Measurements from ENCODE around the gene SPNS3. TPM values are rescaled to one million over a fixed set of nuclear protein-coding genes. Genes with fewer than 3 reads are reported as not detected.

The SPNS3 gene
- total and polyA plus RNA-seq, 2 of the 4 experiments (the other 2 are of a cell fraction), result 0.18 TPM; not detected in 1

DNA sequence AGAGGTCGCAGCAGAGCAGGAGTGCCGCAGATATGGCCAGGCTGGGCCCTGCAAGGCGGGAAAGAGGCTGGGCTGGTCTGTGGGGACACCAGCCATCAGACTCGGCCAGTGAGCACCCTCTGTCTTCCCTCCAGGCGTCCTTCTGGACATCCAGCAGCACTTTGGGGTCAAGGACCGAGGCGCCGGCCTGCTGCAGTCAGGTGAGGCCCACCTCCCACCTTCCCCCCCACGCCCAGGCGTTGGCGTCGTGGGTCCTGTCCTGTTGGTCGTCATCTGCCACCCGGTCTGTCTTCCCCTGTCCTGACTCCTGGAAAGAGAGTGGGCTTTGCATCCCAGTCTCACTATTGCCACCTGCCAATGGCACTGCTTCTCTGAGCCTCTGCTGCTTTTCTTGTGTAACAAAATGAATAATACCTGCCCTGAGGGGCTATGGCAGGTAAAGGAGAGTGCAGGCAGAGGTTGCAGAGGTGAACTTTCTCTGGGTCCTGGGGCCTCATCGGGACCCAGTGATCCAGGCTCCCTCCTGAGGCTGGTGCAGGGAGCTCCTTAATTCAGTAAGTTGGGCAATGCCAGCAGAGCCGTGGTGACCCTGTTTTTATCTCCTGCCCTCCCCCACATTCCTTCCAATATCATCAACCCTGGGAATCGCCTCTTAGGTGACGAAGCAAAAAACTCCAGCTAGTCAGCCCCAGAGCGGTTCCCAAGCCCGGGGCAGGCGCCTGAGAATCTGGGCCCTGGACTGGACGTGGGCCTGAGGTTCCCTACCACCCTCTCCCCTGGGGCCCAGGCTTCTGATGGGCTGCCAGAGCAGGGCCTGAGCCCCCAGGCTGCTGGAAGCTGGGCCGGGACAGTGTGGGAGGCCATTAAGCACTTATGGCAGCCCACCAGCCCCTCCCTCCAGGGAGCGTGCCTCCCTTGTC lies 79.6 kb downstream of the SPNS3 start:
- ATAC-seq (ENCODE audit: low read depth) (no peak), DNase-seq (no peak)
- H3K4me3 ChIP-seq (ENCODE audit: insufficient read depth, low read depth, low read length), result no peak overlapping the region
- no peaks in the 10 kb centered on the region for H3K79me1 ChIP-seq (ENCODE audit: low read depth in 1 of 2, low read length in 2 of 2)
- H3K56ac ChIP-seq (ENCODE audit: extremely low read depth, insufficient read depth, low read length), result no peak overlapping the region
- H2AK5ac ChIP-seq (ENCODE audit: low read depth, low read length), result no peak overlapping the region
- dilution Hi-C loops (cut with HindIII; ENCODE audit: low sequenced_read_pairs, unreplicated experiment) (no loop called here), in situ Hi-C loops (cut with MboI; ENCODE audit: low sequenced_read_pairs) (no loop called here), intact Hi-C loops (cut with micrococcal nuclease) (no loop called here)
- H3K4ac ChIP-seq (ENCODE audit: low read depth, low read length), result no peak overlapping the region
- no peak overlapping the region for H2BK5ac ChIP-seq (ENCODE audit: low read depth, low read length, poor library complexity, severe bottlenecking)
- peaks cover 2% of the 10 kb centered on the region; the same call in 1 of the 2 replicates for H3K9me3 ChIP-seq (ENCODE audit: control insufficient read depth, insufficient read depth, low read length)
- no peak overlapping the region for H4K8ac ChIP-seq (ENCODE audit: low read depth in 2 of 2, low read length in 2 of 2)
- no peaks in the 10 kb centered on the region for H4K20me1 ChIP-seq (ENCODE audit: insufficient read depth, low read length)
- ChIA-PET POLR2A (ENCODE audit: unreplicated experiment) (no interaction called here), CTCF (no interaction called here)
- H3K27me3 ChIP-seq (ENCODE audit: control insufficient read depth, insufficient read depth, low read length), result peaks cover 22% of the 10 kb centered on the region; the same call in 1 of the 2 replicates
- no peak overlapping the region for H2BK120ac ChIP-seq (ENCODE audit: low read depth, low read length)
- no peak overlapping the region for H3K9ac ChIP-seq (ENCODE audit: low read depth, low read length)
- H3K9me1 ChIP-seq (ENCODE audit: insufficient read depth, low read length), result 0 out of 2 replicates have a peak, but pooled peaks cover 3% of the 10 kb centered on the region
- no peak overlapping the region for H4K5ac ChIP-seq (ENCODE audit: low read depth, low read length)
- H3K18ac ChIP-seq (ENCODE audit: low read depth, low read length), result no peak overlapping the region
- no peak overlapping the region for H3K4me2 ChIP-seq (ENCODE audit: low read depth, low read length)
- no peak overlapping the region for H3K23ac ChIP-seq (ENCODE audit: low read depth, low read length)
- H3K14ac ChIP-seq (replicated peaks; ENCODE audit: low read depth, low read length), result no peak overlapping the region
- H2BK15ac ChIP-seq (ENCODE audit: low read depth, low read length), result no peak overlapping the region
- BruUV-seq (replicated peaks), result no TSS peak
- no peak overlapping the region for H3K27ac ChIP-seq (ENCODE audit: insufficient read depth, low read length)
- H3K4me1 ChIP-seq (ENCODE audit: control insufficient read depth, insufficient read depth, low read length), result peaks cover 6% of the 10 kb centered on the region
- H4K91ac ChIP-seq (ENCODE audit: insufficient read depth, low read depth, low read length), result no peak overlapping the region
- H3K36me3 ChIP-seq (ENCODE audit: control insufficient read depth, insufficient read depth, low read length), result no peaks in the 10 kb centered on the region
- no peak overlapping the region for H2AFZ ChIP-seq (replicated peaks; ENCODE audit: low read length, poor library complexity)
- 78% methylated on average over 9 of the region's 24 CpGs; no CpG with 5 or more reads in 1 of the 2 experiments for WGBS, 2 experiments (ENCODE audit: extremely low coverage in 2 of 2, insufficient read length in 1 of 2)
- H2AK9ac ChIP-seq (replicated peaks; ENCODE audit: low read depth, low read length, poor library complexity), result no peak overlapping the region
- no peak overlapping the region for H2BK20ac ChIP-seq (ENCODE audit: low read depth, low read length)
- TF ChIP-seq CEBPB (IDR thresholded peaks at IDR 0.05; ENCODE audit: low read depth, low read length) (no peak), SMC3 (IDR thresholded peaks at IDR 0.05; ENCODE audit: low read depth, low read length) (no peak), BHLHE40 (IDR thresholded peaks at IDR 0.05; ENCODE audit: low read depth, low read length) (no peak), RCOR1 (IDR thresholded peaks at IDR 0.05; ENCODE audit: insufficient replicate concordance, low read length) (no peak), NFE2L2 (IDR thresholded peaks at IDR 0.05; ENCODE audit: low read depth, low read length) (no peak), MAFK (IDR thresholded peaks at IDR 0.05; ENCODE audit: low read depth, low read length) (no peak), FOS (IDR thresholded peaks at IDR 0.05; ENCODE audit: low read depth, low read length) (no peak), CHD1 (IDR thresholded peaks at IDR 0.05; ENCODE audit: low read depth, low read length) (no peak), MAZ (IDR thresholded peaks at IDR 0.05; ENCODE audit: borderline replicate concordance, low read depth, low read length) (no peak), MXI1 (IDR thresholded peaks at IDR 0.05; ENCODE audit: borderline replicate concordance, low read depth, low read length) (no peak), RFX5 (IDR thresholded peaks at IDR 0.05; ENCODE audit: low read depth, low read length) (no peak), POLR2A (IDR thresholded peaks at IDR 0.05; ENCODE audit: low read depth, low read length) (no peak), RAD21 (IDR thresholded peaks at IDR 0.05; ENCODE audit: low read length) (no peak)
- TF ChIP-seq, protein P1, sequence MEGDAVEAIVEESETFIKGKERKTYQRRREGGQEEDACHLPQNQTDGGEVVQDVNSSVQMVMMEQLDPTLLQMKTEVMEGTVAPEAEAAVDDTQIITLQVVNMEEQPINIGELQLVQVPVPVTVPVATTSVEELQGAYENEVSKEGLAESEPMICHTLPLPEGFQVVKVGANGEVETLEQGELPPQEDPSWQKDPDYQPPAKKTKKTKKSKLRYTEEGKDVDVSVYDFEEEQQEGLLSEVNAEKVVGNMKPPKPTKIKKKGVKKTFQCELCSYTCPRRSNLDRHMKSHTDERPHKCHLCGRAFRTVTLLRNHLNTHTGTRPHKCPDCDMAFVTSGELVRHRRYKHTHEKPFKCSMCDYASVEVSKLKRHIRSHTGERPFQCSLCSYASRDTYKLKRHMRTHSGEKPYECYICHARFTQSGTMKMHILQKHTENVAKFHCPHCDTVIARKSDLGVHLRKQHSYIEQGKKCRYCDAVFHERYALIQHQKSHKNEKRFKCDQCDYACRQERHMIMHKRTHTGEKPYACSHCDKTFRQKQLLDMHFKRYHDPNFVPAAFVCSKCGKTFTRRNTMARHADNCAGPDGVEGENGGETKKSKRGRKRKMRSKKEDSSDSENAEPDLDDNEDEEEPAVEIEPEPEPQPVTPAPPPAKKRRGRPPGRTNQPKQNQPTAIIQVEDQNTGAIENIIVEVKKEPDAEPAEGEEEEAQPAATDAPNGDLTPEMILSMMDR (conservative IDR thresholded peaks at IDR 0.05; ENCODE audit: low read depth, low read length), result no peak
- TF ChIP-seq, protein P2, sequence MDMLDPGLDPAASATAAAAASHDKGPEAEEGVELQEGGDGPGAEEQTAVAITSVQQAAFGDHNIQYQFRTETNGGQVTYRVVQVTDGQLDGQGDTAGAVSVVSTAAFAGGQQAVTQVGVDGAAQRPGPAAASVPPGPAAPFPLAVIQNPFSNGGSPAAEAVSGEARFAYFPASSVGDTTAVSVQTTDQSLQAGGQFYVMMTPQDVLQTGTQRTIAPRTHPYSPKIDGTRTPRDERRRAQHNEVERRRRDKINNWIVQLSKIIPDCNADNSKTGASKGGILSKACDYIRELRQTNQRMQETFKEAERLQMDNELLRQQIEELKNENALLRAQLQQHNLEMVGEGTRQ (IDR thresholded peaks at IDR 0.05; ENCODE audit: low read depth, low read length), result no peak

Measured in IMR-90 (cell line).